ENCODE data around the gene YDJC.
"Not testable (repeated sequence)": the region's sequence is repeated elsewhere in the genome, so short reads cannot be mapped to it uniquely, and the experiment has no call there.

GRCh38 chr22:21609556-21610157 is 20.2 kb downstream of the YDJC start:
- not testable (repeated sequence) for TF ChIP-seq CTCF (IDR thresholded peaks at IDR 0.05); EZH2 (IDR thresholded peaks at IDR 0.05; ENCODE audit: borderline replicate concordance, insufficient read depth, low read depth, low read length, poor library complexity, severe bottlenecking)
